ENCODE measurements around the gene GLI2.

- TF ChIP-seq RFX5 (IDR thresholded peaks at IDR 0.05): no peak
- no peak for TF ChIP-seq CTCF (IDR thresholded peaks at IDR 0.05)
- no peak for TF ChIP-seq POLR2A (IDR thresholded peaks at IDR 0.05; ENCODE audit: low read length)
- TF ChIP-seq NR3C1 (IDR thresholded peaks at IDR 0.05): no peak
- TF ChIP-seq JUN (IDR thresholded peaks at IDR 0.05): no peak
- TF ChIP-seq ZSCAN20 (CRISPR knock-in tag; IDR thresholded peaks at IDR 0.05): no peak
- no peak for TF ChIP-seq CHD4 (IDR thresholded peaks at IDR 0.05; ENCODE audit: borderline replicate concordance)
- TF ChIP-seq, protein P1, sequence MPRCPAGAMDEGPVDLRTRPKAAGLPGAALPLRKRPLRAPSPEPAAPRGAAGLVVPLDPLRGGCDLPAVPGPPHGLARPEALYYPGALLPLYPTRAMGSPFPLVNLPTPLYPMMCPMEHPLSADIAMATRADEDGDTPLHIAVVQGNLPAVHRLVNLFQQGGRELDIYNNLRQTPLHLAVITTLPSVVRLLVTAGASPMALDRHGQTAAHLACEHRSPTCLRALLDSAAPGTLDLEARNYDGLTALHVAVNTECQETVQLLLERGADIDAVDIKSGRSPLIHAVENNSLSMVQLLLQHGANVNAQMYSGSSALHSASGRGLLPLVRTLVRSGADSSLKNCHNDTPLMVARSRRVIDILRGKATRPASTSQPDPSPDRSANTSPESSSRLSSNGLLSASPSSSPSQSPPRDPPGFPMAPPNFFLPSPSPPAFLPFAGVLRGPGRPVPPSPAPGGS (IDR thresholded peaks at IDR 0.05): no peak
- no peak for TF ChIP-seq FOSL2 (IDR thresholded peaks at IDR 0.05)
- TF ChIP-seq FOSL2 (CRISPR knock-in tag; IDR thresholded peaks at IDR 0.05): no peak
- TF ChIP-seq MAX (IDR thresholded peaks at IDR 0.05): no peak
- TF ChIP-seq ZFP36 (IDR thresholded peaks at IDR 0.05; ENCODE audit: borderline replicate concordance, partially characterized antibody): no peak
Measured at GRCh38 chr2:120779781-120780283, 44.2 kb downstream of the GLI2 start.

Measured in A549 (cell line).